H1 (cell line): ENCODE data around the gene IL1RL1. TPM values are rescaled to one million over a fixed set of nuclear protein-coding genes. Genes with fewer than 3 reads are reported as not detected.

Experiments used
- KDM4A ChIP-seq: IDR thresholded peaks from one replicate; pipeline ENCODE4 v1.7.1; 2012; ENCODE audit warnings: low read depth, mild to moderate bottlenecking, moderate library complexity, low read length, inconsistent platforms; ENCODE audit not compliant: severe bottlenecking
- polyA plus RNA-seq, 7 experiments: library from polyadenylated mRNA; depleted of rRNA in 3 of 7; stranded (reverse) in 5 of 7; unstranded in 2 of 7; fragments of >200 nt in 5 of 7; fragments of 200-250 nt in 2 of 7; gene quantifications; 1 replicate in 5 of 7; 2 replicates in 1 of 7; 4 replicates in 1 of 7; pipeline versions ENCODE4 v1.2.1 to v1.2.3, GENCODE V29; 2011 to 2013; ENCODE audit warnings: missing spikeins in 2 of 7, mixed read lengths in 2 of 7
- total RNA-seq: library from RNA; stranded (reverse); fragmentation: NEBNext Ultra II Directional; extraction: Animal tissue kit (Norgen Biotek cat#: 25700); gene quantifications from 2 replicates; pipeline ENCODE4 v1.2.1, GENCODE V29; 2021

Gene IL1RL1
- total and polyA plus RNA-seq, 2 of the 8 experiments (the other 6 are each of a cell fraction or from before 2014, with no cell fraction given), result not detected

GRCh38 chr2:102359527-102359926, 48.2 kb downstream of the IL1RL1 start (continued):
- TF ChIP-seq KDM4A, result no peak
- TF ChIP-seq, all 59 proteins: peak for 0
